K562 (cell line): ENCODE measurements around the gene FRAT1. TPM values are rescaled to one million over a fixed set of nuclear protein-coding genes. Genes with fewer than 3 reads are reported as not detected.

Experiments
- ATAC-seq: fragments of 200-7000 bp; cut with Tn5 transposase; 3 replicates; pipeline ENCODE4 v1.9.1; 2020; ENCODE audit warnings: moderate library complexity
- BruUV-seq: library from RNA; stranded (reverse); fragments of 400-500 nt; replicated peaks from 2 replicates; lab custom pipeline; 2021; lab: Mats Ljungman, UMichigan
- CTCF ChIA-PET: fragments of 300-600 bp; formaldehyde crosslinking; extraction: SDS; loops from one replicate; lab custom pipeline; 2021; ENCODE audit warnings: low intra/inter-chr PET ratio; lab: Yijun Ruan, JAX
- POLR2A ChIA-PET: fragments of 300-600, 350-650 bp; sonication (Branson Sonifier 250); formaldehyde crosslinking; extraction: SDS; loops from one replicate; lab custom pipeline; 2021; ENCODE audit warnings: antibody characterized with exemption, inconsistent platforms; lab: Yijun Ruan, JAX
- DNase-seq, 4 experiments: peaks; one replicate each; pipeline versions ENCODE4 v3.0.0 to v3.0.0-alpha.2; 2011 to 2018; ENCODE audit warnings: low spot score in 3 of 4, mixed read lengths in 3 of 4; ENCODE audit errors: extremely low read depth in 1 of 4
- FAIRE-seq: peaks from 2 replicates; lab custom pipeline; 2011; peaks lifted over from hg19 to GRCh38; lab: Jason Lieb, UNC
- H2AFZ ChIP-seq: 2 replicates; pipeline ENCODE4 v1.6.0; 2011; ENCODE audit warnings: low read depth, low read length, control low read depth, inconsistent platforms
- H3K27ac ChIP-seq: fragments of 200-600 bp; 3 replicates; pipeline ENCODE4 v1.8.0; 2011; ENCODE audit warnings: low read depth, mild to moderate bottlenecking, control low read depth, inconsistent platforms, low read length, moderate library complexity, mixed read lengths; ENCODE audit errors: extremely low read depth
- H3K27me3 ChIP-seq, 2 experiments: fragments of 300-600 bp in 1 of 2; 2 replicates in 1 of 2; 3 replicates in 1 of 2; pipeline versions ENCODE4 v1.6.0 to v1.8.0; 2011; ENCODE audit warnings: inconsistent platforms in 2 of 2, low read length in 2 of 2, mild to moderate bottlenecking in 1 of 2, mixed read lengths in 1 of 2, moderate library complexity in 1 of 2; ENCODE audit not compliant: control insufficient read depth in 2 of 2, insufficient read depth in 2 of 2
- H3K36me3 ChIP-seq: fragments of 300-600 bp; 3 replicates; pipeline ENCODE4 v1.8.0; 2011; ENCODE audit warnings: mild to moderate bottlenecking, low read length, inconsistent platforms; ENCODE audit not compliant: control insufficient read depth, insufficient read depth
- H3K4me1 ChIP-seq, 2 experiments: fragments of 200-600 bp in 1 of 2; replicated peaks in 1 of 2; 2 replicates in 1 of 2; 3 replicates in 1 of 2; pipeline versions ENCODE4 v1.5.1 to v1.8.0; 2011; ENCODE audit warnings: inconsistent platforms in 2 of 2, low read length in 2 of 2, mild to moderate bottlenecking in 1 of 2, mixed read lengths in 1 of 2, moderate library complexity in 1 of 2; ENCODE audit not compliant: control insufficient read depth in 2 of 2, insufficient read depth in 2 of 2
- H3K4me2 ChIP-seq: 2 replicates; pipeline ENCODE4 v1.6.1; 2011; ENCODE audit warnings: low read length, control low read depth, inconsistent platforms, mixed read lengths; ENCODE audit not compliant: insufficient read depth
- H3K4me3 ChIP-seq: fragments of 200-600 bp; sonication (generic), shearing (Covaris generic); 2 replicates; pipeline ENCODE4 v1.5.1; 2016; ENCODE audit warnings: control low read depth, inconsistent platforms
- H3K79me2 ChIP-seq: fragments of 200-600 bp; 3 replicates; pipeline ENCODE4 v1.8.0; 2011; ENCODE audit warnings: low read length, inconsistent platforms; ENCODE audit not compliant: control insufficient read depth, insufficient read depth
- H3K9ac ChIP-seq, 2 experiments: 2 replicates each; pipeline versions ENCODE4 v1.6.0 to v1.6.1; 2011; ENCODE audit warnings: low read depth in 2 of 2, low read length in 2 of 2, control low read depth in 1 of 2, inconsistent platforms in 1 of 2, mild to moderate bottlenecking in 1 of 2, mixed read lengths in 1 of 2; ENCODE audit not compliant: insufficient read depth in 1 of 2
- H3K9me1 ChIP-seq: one replicate; pipeline ENCODE4 v1.6.0; 2011; ENCODE audit warnings: inconsistent platforms, mild to moderate bottlenecking, low read length, moderate library complexity; ENCODE audit not compliant: control insufficient read depth, insufficient read depth
- H3K9me3 ChIP-seq: replicated peaks from 2 replicates; pipeline ENCODE4 v1.5.1; 2011; ENCODE audit warnings: low read depth, low read length, inconsistent platforms; ENCODE audit not compliant: control insufficient read depth, insufficient read depth
- H4K20me1 ChIP-seq: replicated peaks from 2 replicates; pipeline ENCODE4 v1.6.1; 2011; ENCODE audit warnings: low read length, inconsistent platforms, mixed read lengths; ENCODE audit not compliant: control insufficient read depth, insufficient read depth
- PHF21A ChIP-seq: fragments of 450-650 bp; IDR thresholded peaks from 2 replicates; pipeline ENCODE4 v1.6.1; 2017; ENCODE audit warnings: low read depth, borderline replicate concordance
- RBFOX2 ChIP-seq: fragments of 200-400 bp; formaldehyde crosslinking; IDR thresholded peaks from 2 replicates; pipeline ENCODE4 v1.6.1; 2017; ENCODE audit warnings: low read depth, mild to moderate bottlenecking, low read length, moderate library complexity
- SMAD1 ChIP-seq: fragments of 150-350 bp; IDR thresholded peaks from 2 replicates; pipeline ENCODE4 v1.6.1; 2014; ENCODE audit warnings: low read length, low read depth; ENCODE audit not compliant: partially characterized antibody
- ZBTB33 ChIP-seq: sonication (generic); formaldehyde crosslinking; IDR thresholded peaks from 2 replicates; pipeline ENCODE4 v1.8.1; 2023; ENCODE audit warnings: mild to moderate bottlenecking, missing genetic modification reagents
- ZBTB7A ChIP-seq: IDR thresholded peaks from 2 replicates; pipeline ENCODE4 v1.6.1; 2011; ENCODE audit warnings: low read depth, mild to moderate bottlenecking, low read length, moderate library complexity, borderline replicate concordance; ENCODE audit not compliant: control insufficient read depth
- ZNF24 ChIP-seq: fragments of 450-650 bp; IDR thresholded peaks from 2 replicates; pipeline ENCODE4 v1.6.1; 2016
- ZNF311 ChIP-seq: fragments of 250-450 bp; sonication (Bioruptor Pico); IDR thresholded peaks from 2 replicates; pipeline ENCODE4 v1.4.0; 2020; ENCODE audit warnings: mild to moderate bottlenecking, moderate library complexity
- ZNF316 ChIP-seq: fragments of 450-650 bp; IDR thresholded peaks from 2 replicates; pipeline ENCODE4 v1.6.1; 2016
- WGBS: fragments of 100-300 bp; shearing (Covaris generic); methylation state at CpG from one replicate; pipeline ENCODE4 v1.1.6; 2016; ENCODE audit warnings: low coverage, mixed read lengths; ENCODE audit not compliant: insufficient coverage; ENCODE audit errors: missing lambda C conversion rate; 5-methylcytosine and 5-hydroxymethylcytosine counted together
- in situ Hi-C: fragments of 300-500 bp; cut with MboI; formaldehyde crosslinking; loops from 4 replicates; pipeline ENCODE4 v1.15.0; 2018; ENCODE audit warnings: inconsistent platforms, mixed read lengths
- intact Hi-C: fragments of 100-400 bp; cut with micrococcal nuclease; formaldehyde crosslinking; loops from 2 replicates; pipeline ENCODE4 v1.14.2; 2022
- polyA plus RNA-seq, 8 experiments: library from polyadenylated mRNA; depleted of rRNA in 4 of 8; stranded (reverse) in 5 of 8; unstranded in 3 of 8; fragments of >200 nt; fragmentation: Nextera tagmentation in 2 of 8; fragmentation: Illumina TruSeq in 1 of 8; extraction: Ambion mirVana in 2 of 8; extraction: Trizol in 1 of 8; gene quantifications; 2 replicates each; pipeline versions ENCODE4 v1.2.1 to v1.2.3, GENCODE V29; 2011 to 2014; ENCODE audit warnings: inconsistent platforms in 1 of 8, missing spikeins in 1 of 8
- total RNA-seq, 7 experiments: library from RNA; depleted of rRNA in 6 of 7; stranded (reverse); fragments of >200 nt in 6 of 7; fragmentation: Illumina TruSeq in 2 of 7; extraction: Trizol in 2 of 7; gene quantifications; 2 replicates each; pipeline versions ENCODE4 v1.2.1 to v1.2.3, GENCODE V29; 2011 to 2021; ENCODE audit warnings: low replicate concordance in 1 of 7
- TF ChIP-seq, protein P1 (sequence below): fragments of 450-650 bp; formaldehyde crosslinking; conservative IDR thresholded peaks from 2 replicates; pipeline ENCODE4 v1.4.0; 2022; ENCODE audit warnings: mild to moderate bottlenecking, missing genetic modification characterization

Gene FRAT1
- total and polyA plus RNA-seq, 9 of the 15 experiments (the other 6 are each of a cell fraction or from before 2014, with no cell fraction given), result 0.11 to 4.6 (median 1.4) TPM

- H3K9ac ChIP-seq, result no peak overlapping the region
- ATAC-seq, result no peak
- TF ChIP-seq ZNF316, result peak; percentile 70
- TF ChIP-seq ZNF311, result no peak
- no peak for TF ChIP-seq SMAD1
- TF ChIP-seq PHF21A, result no peak
- peaks cover 12% of the 10 kb centered on the region in 2 experiments; a peak in 4 of 5 replicates for H3K4me1 ChIP-seq
- H3K79me2 ChIP-seq, result 0 out of 3 replicates have a peak, but pooled peaks cover under 1% of the 10 kb centered on the region
- H3K27ac ChIP-seq, result no peak overlapping the region
- no TSS peak for BruUV-seq
- H4K20me1 ChIP-seq, result no peaks in the 10 kb centered on the region
- no peaks in the 10 kb centered on the region for H3K9me3 ChIP-seq
- POLR2A ChIA-PET, result interaction anchor here (1.3 to 1.6 kb wide), 2 partner anchors 14 to 18 kb away, joined by 4 read pairs; no protein-coding TSS in a partner anchor
- no peak for DNase-seq
- CTCF ChIA-PET, result no interaction called here
- no peak for FAIRE-seq
- H2AFZ ChIP-seq, result no peak overlapping the region
- H3K36me3 ChIP-seq, result no peaks in the 10 kb centered on the region
- H3K27me3 ChIP-seq, result no peaks in the 10 kb centered on the region
- in situ Hi-C loops, result no loop called here
- 34% methylated on average over 4 of the region's 4 CpGs for WGBS
- no peak overlapping the region for H3K4me2 ChIP-seq
- no peak overlapping the region for H3K4me3 ChIP-seq
- intact Hi-C loops, result no loop called here
- H3K9me1 ChIP-seq, result no peaks in the 10 kb centered on the region
Measured at GRCh38 chr10:97314671-97315070, 4.4 kb upstream of the FRAT1 start.

DNA sequence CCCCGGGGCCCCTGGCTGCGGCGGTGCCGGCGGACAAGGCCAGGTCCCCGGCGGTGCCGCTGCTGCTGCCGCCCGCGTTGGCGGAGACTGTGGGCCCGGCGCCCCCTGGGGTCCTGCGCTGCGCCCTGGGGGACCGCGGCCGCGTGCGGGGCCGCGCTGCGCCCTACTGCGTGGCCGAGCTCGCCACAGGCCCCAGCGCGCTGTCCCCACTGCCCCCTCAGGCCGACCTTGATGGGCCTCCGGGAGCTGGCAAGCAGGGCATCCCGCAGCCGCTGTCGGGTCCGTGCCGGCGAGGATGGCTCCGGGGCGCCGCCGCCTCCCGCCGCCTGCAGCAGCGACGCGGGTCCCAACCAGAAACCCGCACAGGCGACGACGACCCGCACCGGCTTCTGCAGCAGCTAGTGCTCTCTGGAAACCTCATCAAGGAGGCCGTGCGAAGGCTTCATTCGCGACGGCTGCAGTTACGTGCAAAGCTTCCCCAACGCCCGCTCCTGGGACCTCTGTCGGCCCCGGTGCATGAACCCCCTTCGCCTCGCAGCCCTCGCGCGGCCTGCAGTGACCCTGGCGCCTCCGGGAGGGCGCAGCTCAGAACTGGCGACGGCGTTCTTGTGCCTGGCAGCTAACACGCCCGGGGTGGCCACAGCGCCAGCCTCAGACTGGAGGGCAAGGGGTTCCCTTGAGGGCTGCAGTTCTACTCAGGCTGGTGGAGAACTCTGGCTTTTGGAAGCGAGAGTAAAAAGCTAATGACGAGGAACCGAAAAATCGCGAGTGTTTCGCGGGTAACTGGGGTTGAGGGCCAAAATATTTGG, 804 bp downstream of the FRAT1 start:
- Histone ChIP-seq H3K4me2 (peak overlapping the region; percentile 97), H2AFZ (peak overlapping the region; percentile 24; the same call in 1 of the 2 replicates), H3K9ac (peak overlapping the region in 1 of 2 experiments; percentile 100; a peak in 3 of 4 replicates), H3K4me1 (peaks cover 7 to 25% of the 10 kb centered on the region in 2 experiments), H3K36me3 (no peaks in the 10 kb centered on the region), H3K4me3 (peak overlapping the region; percentile 75), H3K27me3 (no peaks in the 10 kb centered on the region), H3K9me1 (no peaks in the 10 kb centered on the region), H3K9me3 (no peaks in the 10 kb centered on the region), H4K20me1 (no peaks in the 10 kb centered on the region), H3K27ac (no peak overlapping the region; the same call in 2 of the 3 replicates), H3K79me2 (peaks cover 9% of the 10 kb centered on the region; the same call in 1 of the 3 replicates)
- in situ Hi-C loops, result no loop called here
- DNase-seq (peak in 2 of 4 experiments; percentile 42 to 43), ATAC-seq (no peak; the same call in 1 of the 3 replicates), FAIRE-seq (no peak)
- WGBS, result 40% methylated on average over 35 of the region's 83 CpGs
- no TSS peak for BruUV-seq
- ChIA-PET POLR2A (interaction anchor here (0.6 to 1.5 kb wide), 7 partner anchors 8 to 820 kb away, joined by 3 to 9 read pairs (median 3); no protein-coding TSS in a partner anchor), CTCF (no interaction called here)
- intact Hi-C loops, result no loop called here
- TF ChIP-seq RBFOX2 (0 out of 2 replicates have a peak, but pooled peaks have one; percentile 10), ZBTB33 (CRISPR knock-in tag) (peak; percentile 82), ZNF24 (no peak), ZBTB7A (peak; percentile 66; the same call in 1 of the 2 replicates)
- TF ChIP-seq, protein P1, sequence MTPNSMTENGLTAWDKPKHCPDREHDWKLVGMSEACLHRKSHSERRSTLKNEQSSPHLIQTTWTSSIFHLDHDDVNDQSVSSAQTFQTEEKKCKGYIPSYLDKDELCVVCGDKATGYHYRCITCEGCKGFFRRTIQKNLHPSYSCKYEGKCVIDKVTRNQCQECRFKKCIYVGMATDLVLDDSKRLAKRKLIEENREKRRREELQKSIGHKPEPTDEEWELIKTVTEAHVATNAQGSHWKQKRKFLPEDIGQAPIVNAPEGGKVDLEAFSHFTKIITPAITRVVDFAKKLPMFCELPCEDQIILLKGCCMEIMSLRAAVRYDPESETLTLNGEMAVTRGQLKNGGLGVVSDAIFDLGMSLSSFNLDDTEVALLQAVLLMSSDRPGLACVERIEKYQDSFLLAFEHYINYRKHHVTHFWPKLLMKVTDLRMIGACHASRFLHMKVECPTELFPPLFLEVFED (CRISPR knock-in tag), result no peak
